Measurements from ENCODE around the gene LRRC41. TPM values are rescaled to one million over a fixed set of nuclear protein-coding genes. Genes with fewer than 3 reads are reported as not detected.
"Not testable (repeated sequence)": the region's sequence is repeated elsewhere in the genome, so short reads cannot be mapped to it uniquely, and the experiment has no call there.

LRRC41 gene
- total RNA-seq, 1 donor from 2014 or later, result 50.8 TPM

GRCh38 chr1:46322191-46322590 is 18.8 kb upstream of the LRRC41 start:
- DNase-seq, result not testable (repeated sequence)

- not testable (repeated sequence) for DNase-seq
Observed at GRCh38 chr1:46319960-46320914, 16.8 kb upstream of the LRRC41 start.

GRCh38 chr1:46319301-46319700 is 15.9 kb upstream of the LRRC41 start:
- not testable (repeated sequence) for DNase-seq

GRCh38 chr1:46317323-46317722 is 13.9 kb upstream of the LRRC41 start:
- DNase-seq, result no peak

- no peak for DNase-seq
Observed at GRCh38 chr1:46315669-46316403, 12.4 kb upstream of the LRRC41 start.

DNA sequence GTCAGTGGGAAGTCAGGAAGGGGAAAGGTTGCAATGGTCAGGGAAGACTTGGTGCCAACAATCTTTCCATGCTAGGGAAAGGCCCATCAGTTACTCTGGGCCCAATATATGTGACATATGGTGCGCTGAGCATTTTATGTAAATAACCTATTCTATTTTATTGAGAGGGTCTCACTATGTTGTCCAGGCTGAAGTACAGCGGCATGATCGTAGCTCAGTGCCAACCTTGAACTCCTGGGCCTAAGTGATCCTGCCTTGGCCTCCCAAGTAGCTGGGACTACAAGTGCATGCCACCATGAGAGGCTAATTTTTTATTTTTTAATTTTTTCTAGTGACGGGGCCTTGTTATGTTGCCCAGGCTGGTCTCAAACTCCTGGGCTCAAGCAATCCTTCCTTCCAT is 6.9 kb upstream of the LRRC41 start:
- DNase-seq, result no peak

- DNase-seq, result no peak
Observed at GRCh38 chr1:46309401-46310159, 6.2 kb upstream of the LRRC41 start.

GRCh38 chr1:46306159-46306530 is 2.7 kb upstream of the LRRC41 start:
- no peak for DNase-seq

- no peak for DNase-seq
Observed at GRCh38 chr1:46303872-46304326, 483 bp upstream of the LRRC41 start.

DNA sequence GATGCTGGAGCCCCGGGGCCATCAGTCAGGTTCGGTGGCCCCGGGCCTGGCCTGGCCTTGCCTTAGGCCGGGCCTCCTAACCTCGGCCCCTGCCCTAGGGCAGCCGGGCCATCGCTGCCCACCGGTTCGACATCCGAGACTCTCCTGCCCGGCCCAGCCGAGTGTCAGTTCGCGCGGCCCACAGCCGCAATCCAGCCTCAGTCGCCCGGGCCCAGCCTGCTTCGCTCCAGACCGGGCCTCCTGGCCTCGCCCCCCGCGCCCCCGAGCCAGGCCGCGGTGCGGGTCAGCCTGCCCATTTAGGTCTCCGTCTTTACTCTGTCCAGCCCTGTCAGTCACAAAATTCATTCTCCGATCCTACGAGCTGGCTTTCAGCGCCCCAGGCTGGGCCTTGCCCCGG is 777 bp downstream of the LRRC41 start:
- DNase-seq, result no peak

GRCh38 chr1:46301808-46302640 is 1.4 kb downstream of the LRRC41 start:
- DNase-seq, result peak; percentile 47

DNA sequence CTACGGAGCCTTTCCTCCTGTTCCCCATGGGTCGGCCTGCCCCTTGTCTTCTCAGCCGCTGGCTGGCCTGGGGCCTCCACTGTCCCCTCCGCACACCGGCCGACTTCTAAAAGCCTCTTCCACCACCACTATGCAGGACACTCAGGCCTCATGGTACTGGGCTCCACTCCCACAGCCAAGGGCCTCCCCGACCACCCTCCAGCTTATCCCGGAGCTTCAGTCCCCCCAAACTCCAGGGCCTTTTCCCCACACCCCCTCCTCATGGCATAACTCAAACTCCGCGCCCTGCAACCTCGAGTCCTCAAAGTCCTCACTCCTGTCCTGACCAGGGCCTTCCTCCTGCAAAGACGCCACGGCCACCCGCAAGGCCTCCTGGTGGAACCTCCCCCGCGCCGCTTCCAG is 2.0 kb downstream of the LRRC41 start:
- DNase-seq, result no peak

- no peak for DNase-seq
Observed at GRCh38 chr1:46300673-46301405, 2.6 kb downstream of the LRRC41 start.

GRCh38 chr1:46298387-46298786 is 5.0 kb downstream of the LRRC41 start:
- DNase-seq, result no peak

- no peak for DNase-seq
Observed at GRCh38 chr1:46295306-46295705, 8.1 kb downstream of the LRRC41 start.

DNA sequence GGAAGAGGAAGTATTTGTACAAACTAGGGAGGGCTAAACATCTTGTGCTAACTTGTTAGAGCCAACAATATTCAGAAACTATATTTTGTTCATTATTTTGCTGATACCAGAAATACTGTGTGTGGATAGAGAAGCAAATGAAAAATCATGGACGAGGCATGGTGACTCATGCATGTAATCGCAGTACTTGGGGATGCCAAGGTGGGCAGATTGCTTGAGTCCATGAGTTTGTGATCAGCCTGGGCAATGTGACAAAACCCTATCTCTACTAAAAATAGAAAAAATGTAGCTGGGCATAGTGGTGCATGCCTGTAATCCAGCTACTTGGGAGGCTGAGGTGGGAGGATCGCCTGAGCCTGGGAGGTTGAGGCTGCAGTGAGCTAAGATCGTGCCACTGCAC is 13.4 kb downstream of the LRRC41 start:
- DNase-seq, result no peak

DNA sequence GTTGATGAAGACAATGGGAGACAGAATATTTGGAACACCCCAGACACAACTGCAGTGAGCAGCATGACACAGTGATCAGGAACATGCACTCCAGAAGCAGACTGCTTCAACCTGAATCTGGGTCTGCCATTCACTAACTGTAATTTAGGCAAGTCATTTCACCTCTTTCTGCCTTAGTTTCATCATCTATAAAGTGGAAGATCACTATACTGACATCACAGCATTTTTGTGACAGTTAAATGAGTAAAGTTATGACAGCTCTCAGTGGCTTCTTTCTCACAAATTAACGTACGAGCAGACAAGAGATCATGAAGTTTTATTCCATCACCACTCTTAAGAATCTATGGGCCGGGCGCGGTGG is 14.3 kb downstream of the LRRC41 start:
- DNase-seq, result no peak

DNA sequence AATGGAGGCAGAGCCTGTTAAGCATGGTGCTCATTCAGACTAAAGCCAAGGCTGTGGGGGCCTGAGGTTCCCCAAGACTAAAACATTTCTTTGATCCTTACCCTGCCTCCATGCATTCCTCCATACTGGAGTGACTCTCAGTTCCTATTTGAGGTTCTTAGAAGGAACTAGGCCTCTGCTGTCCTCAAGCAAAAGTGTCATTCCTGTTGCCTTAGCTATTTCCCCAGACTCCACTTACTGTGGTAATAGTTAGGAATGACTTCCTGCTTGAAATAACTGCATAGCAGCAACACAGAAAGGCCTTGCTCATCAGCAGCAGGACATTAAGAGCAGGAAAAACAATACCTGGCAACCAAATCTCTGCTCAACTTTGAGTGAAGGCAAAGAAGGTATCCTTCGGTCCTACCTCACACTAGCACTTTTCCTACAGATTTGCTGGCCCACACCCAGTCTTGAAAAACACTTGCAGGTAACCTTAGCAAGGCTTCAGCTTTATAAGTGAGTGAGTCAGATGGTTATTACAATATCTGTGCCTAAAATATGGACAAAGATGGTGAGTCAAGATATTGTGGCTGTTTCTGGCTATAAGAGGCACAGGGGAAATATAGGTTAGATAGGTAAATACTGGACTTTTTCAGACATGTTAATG is 14.8 kb downstream of the LRRC41 start:
- no peak for DNase-seq

GRCh38 chr1:46285730-46286477 is 17.5 kb downstream of the LRRC41 start:
- DNase-seq, result no peak
